Measurements from ENCODE around the gene ACTRT2.

ACTRT2 gene

DNA sequence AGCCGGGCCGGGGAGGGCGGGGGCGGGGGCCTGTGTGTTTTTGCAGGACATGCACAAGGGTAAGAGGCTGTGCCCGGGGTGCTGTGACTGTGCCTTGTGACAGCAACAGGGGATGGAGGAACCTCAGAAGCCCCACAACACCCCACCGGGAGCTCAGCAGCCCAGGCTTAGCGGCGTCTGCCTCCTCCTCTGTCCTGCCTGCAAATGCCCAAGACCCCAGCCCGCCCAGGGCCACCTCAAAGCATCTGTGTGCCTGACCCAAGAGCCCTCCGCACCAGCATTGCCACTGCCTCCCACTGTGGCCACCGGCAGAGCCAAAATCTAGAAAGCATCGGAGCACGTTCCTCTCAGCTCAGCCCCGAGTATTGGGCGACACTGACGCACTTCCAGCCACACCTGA lies 2.7 kb upstream of the ACTRT2 start:
- ATAC-seq = no peak

DNA sequence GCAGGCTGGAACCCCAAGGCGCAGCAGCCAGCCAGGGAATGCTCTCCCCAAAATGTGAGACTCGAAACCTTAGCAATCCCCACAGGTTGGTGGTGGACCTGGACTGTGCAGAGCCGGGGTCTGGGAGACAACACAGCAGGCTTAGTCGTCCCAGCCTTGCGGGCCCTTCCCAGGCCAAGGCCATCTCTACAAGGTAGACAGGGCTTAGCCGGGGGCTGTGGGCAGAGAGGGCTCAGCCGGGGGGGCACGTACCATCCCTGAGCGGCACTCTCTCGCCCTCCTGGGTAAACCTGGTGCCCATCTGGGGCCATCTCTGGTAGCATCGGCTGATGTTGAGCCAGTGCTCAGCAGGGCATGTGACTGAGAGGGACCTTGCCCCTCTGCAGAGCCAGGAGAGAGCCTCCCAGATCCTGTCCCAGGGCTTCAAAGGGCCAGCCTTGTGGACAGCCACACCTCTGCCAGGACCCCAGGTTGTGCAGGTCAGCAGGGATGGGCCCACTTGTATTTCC lies 2.2 kb upstream of the ACTRT2 start:
- ATAC-seq = no peak

DNA sequence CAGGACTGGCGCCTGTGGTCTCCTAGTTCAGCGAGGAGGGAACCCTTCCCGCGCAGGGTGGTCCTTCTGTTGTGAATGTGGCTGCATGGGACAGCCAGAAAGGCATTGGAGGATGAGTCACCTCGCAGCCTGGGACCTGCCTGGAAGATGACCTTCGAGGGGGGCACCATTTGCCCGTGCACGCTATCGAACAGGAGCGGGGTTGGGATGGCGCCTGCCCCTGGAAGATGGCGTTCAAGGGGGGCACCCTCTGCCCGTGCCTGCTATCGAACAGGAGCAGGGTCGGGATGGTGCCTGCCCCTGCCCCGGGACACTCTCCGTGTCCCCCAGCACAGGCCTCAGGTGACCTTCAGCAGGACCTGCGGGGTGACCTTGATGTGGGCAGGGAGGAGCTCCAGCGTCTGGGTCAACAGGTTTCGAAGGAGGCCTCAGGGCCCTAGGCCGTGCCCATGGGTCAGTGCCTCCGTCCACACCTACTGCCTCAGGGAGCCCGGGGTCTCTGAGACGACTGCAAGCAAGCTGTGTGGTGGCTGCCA lies 1.7 kb upstream of the ACTRT2 start:
- ATAC-seq = no peak

DNA sequence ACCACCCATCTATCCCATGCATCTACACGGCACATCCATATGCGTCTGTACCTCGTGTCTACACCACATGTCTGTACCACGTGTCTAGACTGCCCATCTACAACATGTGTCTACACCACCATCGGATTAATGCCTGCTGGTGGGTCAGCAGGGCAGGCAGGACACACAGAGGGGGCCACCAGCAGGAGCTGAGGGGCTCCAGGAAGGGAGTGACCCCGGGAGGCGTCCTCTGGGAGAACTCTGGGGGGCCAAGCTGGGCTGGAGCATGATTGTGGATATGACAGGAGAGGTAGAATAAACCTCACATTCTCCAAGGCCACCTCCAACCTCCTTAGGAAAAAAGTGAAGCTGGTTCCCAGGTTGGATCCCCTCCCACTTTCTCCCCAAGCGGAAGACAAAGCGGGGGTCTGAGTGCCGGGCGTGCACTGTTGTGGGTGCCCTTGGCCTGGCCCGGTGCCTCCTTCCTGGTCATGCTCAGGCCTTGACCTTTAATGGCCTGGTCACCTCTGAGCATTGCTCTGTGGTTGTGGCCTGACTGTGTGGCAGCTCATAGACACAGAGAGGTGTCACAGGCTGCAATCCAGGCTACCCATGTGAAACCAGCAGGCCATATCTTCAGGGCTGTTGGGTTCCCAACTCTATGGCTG lies 881 bp upstream of the ACTRT2 start:
- no peak for ATAC-seq

DNA sequence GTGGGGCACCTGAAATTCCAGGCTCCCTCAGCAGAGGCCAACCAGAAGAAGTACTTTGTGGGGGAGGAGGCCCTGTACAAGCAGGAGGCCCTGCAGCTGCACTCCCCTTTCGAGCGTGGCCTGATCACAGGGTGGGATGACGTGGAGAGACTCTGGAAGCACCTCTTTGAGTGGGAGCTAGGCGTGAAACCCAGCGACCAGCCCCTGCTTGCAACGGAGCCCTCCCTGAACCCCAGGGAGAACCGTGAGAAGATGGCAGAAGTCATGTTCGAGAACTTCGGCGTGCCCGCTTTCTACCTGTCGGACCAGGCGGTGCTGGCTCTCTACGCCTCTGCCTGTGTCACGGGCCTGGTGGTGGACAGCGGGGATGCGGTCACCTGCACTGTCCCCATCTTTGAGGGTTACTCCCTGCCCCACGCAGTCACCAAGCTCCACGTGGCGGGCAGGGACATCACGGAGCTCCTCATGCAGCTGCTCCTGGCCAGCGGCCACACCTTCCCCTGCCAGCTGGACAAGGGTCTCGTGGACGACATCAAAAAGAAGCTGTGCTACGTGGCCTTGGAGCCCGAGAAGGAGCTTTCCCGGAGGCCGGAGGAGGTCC lies 634 bp downstream of the ACTRT2 start:
- ATAC-seq = no peak

DNA sequence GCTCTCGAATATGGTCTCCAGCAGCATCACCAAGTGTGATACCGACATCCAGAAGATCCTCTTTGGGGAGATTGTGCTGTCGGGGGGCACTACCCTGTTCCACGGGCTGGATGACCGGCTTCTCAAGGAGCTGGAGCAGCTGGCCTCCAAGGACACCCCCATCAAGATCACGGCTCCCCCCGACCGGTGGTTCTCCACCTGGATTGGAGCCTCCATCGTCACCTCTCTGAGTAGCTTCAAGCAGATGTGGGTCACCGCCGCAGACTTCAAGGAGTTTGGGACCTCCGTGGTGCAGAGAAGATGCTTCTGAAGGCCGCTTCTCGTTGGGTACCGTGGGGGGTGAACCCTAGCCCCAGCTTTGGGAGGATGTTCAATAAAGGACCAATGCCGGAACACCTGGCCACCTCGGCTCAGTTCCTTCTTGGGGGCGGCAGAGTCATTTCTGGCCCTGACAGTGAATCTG lies 1.3 kb downstream of the ACTRT2 start:
- ATAC-seq = no peak

DNA sequence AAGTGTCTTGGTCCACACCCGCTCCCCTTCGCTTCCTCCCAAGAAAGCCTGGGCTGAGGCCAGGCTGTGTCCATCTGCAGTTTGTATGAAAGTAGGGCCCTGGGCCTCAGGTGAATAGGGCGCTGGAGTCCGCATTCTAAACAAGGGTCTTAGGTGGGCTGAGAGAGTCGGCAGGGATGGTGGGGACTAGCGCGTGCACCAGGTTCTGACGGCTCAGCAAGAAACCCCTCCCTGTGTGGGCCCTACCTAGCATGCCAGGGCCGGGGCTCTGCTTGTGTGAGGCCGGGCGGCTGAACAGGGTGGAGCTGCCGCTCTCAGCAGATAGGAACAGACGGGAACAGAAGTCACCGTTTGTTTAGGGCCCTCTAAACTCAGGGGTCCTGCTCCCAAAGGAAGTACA lies 1.7 kb downstream of the ACTRT2 start:
- no peak for ATAC-seq

DNA sequence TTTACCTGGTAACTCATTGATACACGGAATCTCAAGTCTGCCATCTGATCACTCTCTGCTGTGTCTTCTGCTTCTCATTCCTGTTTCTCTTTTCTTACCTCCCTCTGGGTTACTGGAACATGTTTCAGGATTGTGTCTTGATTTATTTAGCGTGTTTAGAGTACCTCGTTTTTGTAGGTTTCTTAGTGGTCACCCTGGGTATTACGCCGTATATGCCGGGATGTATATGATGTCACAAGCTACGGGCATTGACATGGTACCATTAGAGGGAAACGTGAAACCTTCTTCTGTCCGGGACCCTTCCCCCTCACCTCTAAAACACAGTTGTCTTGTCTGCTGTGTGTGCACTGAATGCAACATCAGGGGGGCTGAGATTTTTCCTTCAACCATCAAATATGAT lies 2.8 kb downstream of the ACTRT2 start:
- no peak for ATAC-seq

DNA sequence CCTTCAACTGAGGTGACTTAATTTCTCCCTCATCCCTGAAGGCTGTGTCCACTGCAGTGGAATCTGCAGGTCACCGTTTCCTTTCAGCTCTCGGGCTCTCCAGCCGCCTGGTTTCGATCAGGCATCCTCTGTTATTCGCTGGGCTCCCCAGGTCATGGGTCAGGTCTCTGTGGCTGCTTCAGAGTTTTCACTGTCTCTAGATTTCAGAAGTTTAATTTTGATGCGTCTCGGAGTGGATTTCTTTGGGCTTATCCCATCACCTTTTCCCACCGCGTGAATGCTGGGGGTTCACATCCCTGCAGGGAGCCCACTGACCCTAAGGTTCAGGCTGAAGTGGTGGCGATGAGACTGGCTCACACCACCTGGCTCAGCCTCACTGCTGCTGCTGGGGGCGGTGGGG lies 3.3 kb downstream of the ACTRT2 start:
- ATAC-seq = no peak

DNA sequence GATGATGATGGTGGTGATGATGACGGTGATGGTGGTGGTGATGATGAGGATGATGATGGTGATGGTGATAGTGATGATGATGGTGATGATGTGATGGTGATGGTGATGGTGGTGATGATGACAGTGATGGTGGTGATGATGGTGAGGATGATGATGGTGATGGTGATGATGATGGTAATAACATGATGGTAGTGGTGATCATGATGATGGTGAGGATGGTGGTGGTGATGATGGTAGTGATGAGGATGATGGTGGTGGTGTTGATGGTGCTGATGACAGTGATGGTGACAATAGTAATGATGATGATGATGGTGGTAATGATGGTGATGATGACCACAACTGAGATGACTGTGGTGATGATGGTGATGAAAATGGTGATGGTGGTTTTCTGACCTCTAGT lies 4.9 kb downstream of the ACTRT2 start:
- ATAC-seq = no peak

DNA sequence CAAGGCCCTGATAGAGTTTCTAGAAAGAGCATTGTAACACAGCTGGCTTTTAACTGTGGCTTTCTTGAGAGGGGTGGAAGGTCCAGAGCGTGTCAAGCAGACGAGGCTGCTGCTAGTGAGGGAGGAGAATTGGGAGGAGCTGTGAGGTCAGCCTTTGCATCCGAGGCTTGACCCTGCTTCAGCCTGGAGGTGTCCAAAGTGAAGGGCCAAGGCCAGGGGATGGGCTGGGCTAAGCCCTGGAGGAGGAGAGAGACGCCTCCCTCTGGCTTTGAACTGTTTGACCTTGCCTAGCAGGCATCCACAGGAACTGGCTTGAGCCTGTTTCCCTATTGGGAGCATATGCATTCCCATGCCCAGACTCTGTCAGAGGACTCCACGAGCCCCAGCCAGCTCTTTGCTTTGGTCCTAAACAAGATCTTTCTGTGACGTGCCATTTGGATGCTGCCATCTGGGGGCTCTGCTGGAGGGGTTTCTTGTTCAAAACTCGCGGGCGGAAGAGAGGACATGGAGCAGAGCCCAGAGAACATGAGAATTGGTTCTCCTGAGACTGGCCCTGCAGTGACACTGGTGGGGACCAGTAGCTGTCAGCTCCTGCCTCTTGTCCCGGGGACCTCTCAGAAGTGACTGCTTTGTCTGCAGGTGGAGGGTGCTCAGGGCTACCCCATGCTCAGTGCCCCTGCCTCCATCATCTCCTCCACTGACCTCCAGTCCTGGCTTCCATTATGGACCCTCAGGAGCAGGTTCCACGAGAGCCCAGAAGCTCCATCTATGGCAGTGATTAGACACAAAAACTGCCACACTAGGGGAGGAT lies 5.5 kb downstream of the ACTRT2 start:
- ATAC-seq = no peak

DNA sequence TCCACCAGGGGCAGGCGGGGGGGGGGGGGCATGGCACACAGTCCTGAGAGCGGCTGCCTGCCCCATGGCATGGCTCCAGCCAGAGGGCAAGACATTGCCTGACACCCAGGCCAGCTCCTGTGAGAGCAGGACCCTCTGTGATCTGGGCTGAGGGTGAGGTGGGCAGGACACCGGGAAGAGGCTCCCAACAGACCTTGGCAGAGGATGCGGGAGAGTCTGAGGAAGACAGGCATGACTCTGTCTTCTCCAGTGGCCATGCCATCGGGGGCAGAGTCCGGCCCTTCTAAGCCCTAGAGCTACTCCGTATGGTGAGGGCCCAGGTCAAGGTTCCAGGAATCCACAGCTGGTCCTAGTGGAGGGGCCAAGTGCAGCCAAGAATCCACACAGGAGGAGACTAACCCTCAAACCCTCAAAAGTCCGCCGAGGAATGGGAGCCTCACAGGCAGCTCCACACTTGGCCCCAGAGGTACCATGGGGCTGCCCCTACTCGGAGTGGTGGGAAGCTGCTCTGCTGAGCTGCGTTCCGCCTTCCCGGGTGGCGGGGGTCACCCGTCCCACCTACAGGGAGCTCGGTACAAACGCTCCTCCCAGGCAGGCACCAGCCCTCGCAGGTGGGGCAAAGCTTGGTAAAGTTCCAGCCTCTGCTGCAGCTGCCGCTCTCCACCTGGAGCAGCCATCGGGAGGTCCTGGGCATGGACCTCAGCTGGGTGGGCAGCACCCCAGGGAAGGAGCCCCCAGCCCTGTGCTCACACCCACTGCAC lies 6.5 kb downstream of the ACTRT2 start:
- no peak for ATAC-seq

DNA sequence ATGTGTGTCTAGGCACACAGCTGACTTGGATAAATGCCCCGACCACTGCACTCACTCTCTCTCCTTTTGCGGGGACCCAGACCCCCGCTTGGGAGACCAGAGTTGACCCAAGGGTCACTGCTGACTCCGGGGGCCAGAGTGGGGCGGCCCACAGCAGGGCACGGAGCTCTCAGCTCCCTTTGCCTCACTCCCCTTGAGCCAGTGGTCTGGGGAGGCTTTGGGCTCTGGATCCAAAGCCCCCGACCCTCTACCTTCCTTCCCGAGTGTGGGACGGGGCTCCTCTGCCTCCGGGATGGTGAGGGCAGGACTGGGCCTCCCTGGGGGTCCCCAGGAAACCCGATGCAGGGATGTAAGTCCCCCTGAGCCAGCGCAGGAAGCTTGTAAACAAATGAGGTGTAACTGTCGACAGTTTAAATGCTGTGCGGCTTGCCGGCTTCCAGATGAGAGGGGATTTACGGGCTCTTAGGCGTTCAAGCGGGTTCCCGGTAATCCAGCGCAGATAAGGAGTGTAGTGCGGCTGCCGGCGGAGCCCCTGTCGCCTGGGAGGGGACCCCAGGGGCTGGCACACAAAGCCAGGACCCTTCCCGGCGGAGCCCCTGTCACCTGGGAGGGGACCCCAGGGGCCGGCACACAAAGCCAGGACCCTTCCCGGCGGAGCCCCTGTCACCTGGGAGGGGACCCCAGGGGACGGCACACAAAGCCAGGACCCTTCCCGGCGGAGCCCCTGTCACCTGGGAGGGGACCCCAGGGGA lies 7.4 kb downstream of the ACTRT2 start:
- no peak for ATAC-seq

DNA sequence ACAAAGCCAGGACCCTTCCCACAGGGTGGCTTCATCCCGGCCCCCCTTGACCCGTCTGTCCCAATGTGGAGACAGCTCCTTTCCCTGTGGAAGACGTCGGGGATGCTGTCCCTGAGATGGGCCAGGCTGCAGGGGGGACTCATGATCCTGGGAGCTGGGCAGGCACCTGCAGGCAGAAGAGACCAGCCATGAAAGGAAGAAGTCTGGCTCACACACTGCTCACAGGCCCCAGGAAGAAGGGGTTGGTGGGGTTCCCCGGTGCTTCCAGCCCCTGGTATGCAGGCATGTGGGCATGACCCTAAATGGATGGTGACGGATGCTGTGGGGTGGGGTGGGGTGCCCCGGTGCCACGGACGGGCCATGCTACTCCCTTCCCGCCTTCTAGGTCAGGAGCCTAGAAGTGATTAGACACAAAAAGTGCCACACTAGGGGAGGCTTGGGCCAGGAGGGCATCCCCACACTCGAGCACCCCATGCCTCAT lies 8.3 kb downstream of the ACTRT2 start:
- ATAC-seq = no peak

DNA sequence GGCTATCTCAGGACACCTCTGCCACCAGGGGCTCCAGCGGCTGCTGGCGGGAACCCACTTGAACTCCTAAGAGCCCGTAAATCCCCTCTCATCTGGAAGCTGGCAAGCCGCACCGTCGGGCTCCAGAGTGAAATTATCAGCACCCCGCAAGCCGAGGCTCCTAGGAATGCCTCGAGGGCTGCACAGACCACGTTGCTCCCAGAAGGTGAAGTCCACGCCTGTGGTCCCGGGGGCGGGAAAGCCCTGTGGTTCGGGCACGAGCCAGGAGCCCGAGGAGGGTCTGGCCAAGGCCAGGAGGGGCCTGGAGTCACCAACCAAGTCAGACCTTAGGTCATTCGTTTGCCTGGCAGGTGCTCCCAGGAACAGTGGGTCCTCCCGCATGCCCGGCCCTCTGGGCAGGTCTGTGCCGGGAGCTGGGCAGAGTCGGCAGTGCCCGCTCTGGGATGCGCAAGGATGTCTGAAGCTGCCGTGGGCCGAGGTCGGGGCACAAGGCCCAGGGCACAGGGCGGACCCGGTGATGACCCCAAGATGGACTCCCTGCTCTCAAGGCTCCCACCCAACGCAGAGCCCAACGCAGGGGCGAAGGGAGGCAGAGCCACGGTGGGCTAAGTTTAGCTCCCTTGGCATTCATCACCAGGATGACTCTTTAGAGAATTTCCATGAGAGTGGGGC lies 8.9 kb downstream of the ACTRT2 start:
- ATAC-seq = no peak

DNA sequence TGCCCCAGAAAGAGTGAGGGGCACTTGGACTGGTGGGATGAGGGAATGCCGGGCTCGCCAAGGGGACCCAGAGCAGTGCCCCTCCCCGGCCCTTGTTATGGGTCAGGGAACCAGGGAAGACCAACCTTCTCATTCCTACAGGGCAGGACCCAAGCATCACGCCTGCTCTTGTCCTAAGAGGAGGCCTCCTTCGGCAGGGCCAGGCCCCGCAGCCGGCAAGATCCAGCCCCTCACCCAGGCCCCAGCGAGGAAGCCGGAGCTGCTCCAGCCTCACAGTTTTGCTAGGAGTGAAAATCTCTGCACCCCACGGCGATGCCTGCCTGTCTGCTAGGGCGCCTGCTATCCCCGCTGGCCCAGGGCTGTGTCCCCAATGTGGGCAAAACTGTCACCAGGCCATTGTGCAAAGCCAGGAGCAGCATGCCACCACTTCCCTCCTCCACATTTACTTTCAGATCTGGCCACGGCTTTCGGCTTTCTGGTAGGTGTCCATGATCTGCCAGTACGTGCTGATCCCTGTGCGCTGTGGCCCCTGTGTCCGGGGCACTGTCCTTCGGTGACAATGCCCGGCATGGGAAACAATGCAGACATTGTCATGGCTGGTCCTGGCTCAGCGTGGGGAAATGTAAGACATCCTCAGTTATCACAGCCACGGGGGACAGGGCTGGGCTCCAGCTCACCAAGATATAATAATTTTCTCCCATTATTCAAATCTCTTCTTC lies 9.6 kb downstream of the ACTRT2 start:
- no peak for ATAC-seq

DNA sequence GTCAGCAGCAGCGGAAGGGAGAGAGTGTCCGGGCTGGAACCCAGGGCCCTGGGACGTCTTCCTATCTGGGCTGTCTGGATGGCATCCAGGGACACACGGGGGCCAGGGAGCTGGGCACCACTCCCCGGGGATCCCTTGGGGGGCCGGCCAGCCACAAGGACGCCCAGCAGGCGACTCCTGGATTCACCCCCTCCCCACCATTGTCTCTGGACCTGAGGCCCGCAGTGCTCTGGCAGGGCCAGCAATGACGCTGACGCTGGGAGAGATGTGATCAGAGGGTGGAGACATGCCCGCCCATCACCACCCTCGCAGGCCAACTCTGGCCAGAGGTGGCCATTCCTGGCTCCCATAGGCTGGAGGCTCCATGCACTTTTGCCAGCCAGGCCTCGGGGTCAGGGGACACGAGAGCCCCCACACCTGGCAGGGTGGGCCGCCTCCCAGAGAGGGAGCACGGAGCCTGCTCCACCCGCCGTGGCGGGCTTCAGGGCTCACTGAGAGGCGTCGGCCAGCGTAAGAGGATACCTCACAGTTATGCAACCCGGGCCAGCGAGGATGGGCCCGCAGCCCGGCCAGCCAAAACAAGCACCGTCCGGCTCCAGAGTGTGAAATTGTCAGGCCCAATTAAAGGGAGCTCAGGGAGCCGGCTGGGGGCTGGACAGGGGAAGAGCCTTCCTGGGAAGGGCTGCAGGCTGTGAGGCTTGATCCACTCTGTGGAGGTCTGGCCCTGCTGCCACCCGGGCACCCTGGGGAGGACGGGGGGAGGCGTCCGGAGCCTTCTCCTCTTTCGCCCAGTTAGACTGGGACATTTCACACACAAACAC lies 10.3 kb downstream of the ACTRT2 start:
- ATAC-seq = no peak

DNA sequence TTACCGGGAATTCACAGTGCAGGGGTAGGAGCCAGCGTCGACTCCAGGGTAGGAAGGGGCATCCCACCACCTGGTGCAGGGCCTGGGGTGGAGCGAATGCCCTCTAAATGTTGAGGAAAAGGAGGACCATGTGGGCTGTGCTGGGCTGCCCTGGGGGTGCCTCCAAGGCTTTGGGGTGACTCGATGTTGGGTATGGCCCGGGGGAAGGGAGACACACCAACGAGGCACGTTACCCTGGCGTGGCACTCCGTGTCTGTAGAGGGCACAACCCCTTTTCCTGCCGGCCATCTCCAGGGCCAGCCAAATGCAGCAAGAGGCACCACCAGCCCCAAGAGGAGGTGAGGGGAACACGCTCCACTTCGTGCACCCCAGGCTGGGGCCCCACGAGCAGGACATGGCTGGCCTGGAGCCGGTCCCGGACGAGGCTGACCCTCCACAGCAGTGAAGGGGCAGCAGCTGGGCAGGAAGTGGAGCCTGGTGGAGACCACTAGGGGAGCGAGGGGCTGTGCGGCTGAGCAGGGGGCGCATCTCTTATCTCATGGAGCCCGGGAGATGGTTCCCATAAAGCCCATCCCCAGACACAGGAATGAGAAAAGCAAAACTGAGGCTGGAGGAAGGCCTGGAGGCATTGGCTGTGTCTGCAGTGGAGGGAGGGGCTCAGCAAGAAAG lies 11.2 kb downstream of the ACTRT2 start:
- ATAC-seq = no peak

Measured in activated CD4-positive, CD25-positive, alpha-beta regulatory T cell treated with anti-CD3 and anti-CD28 coated beads, Interleukin-2, amount 50 U/mL, for 24 hours (primary cell).